ENCODE data around the gene SLC34A2.

DNA sequence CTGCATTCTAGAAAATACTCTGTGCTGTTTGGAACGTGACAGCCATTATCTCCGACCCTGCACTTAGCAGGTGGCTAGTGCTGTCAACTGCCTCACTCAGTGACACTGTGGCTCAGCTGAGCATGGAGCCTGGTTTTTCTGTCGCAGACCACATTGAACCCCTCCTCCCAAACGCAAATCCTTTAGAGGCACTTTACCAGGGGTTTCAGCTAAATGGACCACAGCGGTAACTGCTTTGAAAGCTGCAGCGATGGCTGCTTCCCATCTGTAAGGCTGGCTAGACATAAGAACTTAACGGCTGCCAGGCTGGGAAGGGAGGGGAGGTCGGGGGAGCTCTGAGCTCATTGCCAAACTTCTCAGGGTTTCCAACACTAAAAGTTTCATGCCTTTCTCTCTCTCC, 8.1 kb downstream of the SLC34A2 start:
- no peak for TF ChIP-seq EZH2phosphoT487 (IDR thresholded peaks at IDR 0.05; ENCODE audit: insufficient read depth, low read depth)
- no peak for TF ChIP-seq EZH2 (IDR thresholded peaks at IDR 0.05; ENCODE audit: insufficient read depth, poor library complexity, severe bottlenecking)
